Measurements from ENCODE around the gene SIRT4. TPM values are rescaled to one million over a fixed set of nuclear protein-coding genes. Genes with fewer than 3 reads are reported as not detected.

Gene SIRT4
- total RNA-seq, 1 experiment from 2014 or later = 2.8 TPM

GRCh38 chr12:120321382-120322202, 19.5 kb downstream of the SIRT4 start:
- Histone ChIP-seq H3K9me2 (ENCODE audit: insufficient read depth) (no peaks in the 10 kb centered on the region), H3K4me3 (replicated peaks in 1 of 2; ENCODE audit: low read depth in 1 of 2, low read length in 2 of 2) (no peak overlapping the region), H3K27me3 (ENCODE audit: insufficient read depth, low read length) (no peaks in the 10 kb centered on the region), H3K27ac (ENCODE audit: low read depth, low read length) (no peak overlapping the region), H3K9me3 (ENCODE audit: control insufficient read depth in 1 of 2, insufficient read depth in 1 of 2, low read depth in 1 of 2, low read length in 2 of 2) (no peaks in the 10 kb centered on the region), H3K36me3 (ENCODE audit: control insufficient read depth in 1 of 2, insufficient read depth in 2 of 2, low read length in 2 of 2) (no peaks in the 10 kb centered on the region), H2AFZ (ENCODE audit: low read depth, low read length, poor library complexity, severe bottlenecking) (no peak overlapping the region), H3K4me2 (ENCODE audit: low read length) (no peak overlapping the region), H3K4me1 (ENCODE audit: control insufficient read depth in 1 of 2, insufficient read depth in 2 of 2, low read length in 2 of 2) (peaks cover 2 to 20% of the 10 kb centered on the region in 2 experiments; a peak in 1 of 4 replicates), H3K9ac (ENCODE audit: low read length) (no peak overlapping the region), H3K79me2 (ENCODE audit: insufficient read depth, low read length) (no peaks in the 10 kb centered on the region), H4K20me1 (ENCODE audit: insufficient read depth) (no peaks in the 10 kb centered on the region)
- intact Hi-C loops (cut with micrococcal nuclease) = loop anchor here (10.0 kb wide), 1 partner anchor 213 kb away; the partner anchor contains the start of gene RNF10
- TF ChIP-seq EZH2phosphoT487 (IDR thresholded peaks at IDR 0.05; ENCODE audit: borderline replicate concordance) (no peak), FOSL1 (IDR thresholded peaks at IDR 0.05; ENCODE audit: low read depth) (no peak), ZFX (IDR thresholded peaks at IDR 0.05) (no peak), ZBTB33 (IDR thresholded peaks at IDR 0.05; ENCODE audit: extremely low read depth, insufficient replicate concordance, low read length) (no peak), POLR2A (IDR thresholded peaks at IDR 0.05; ENCODE audit: borderline replicate concordance, extremely low read depth, insufficient read depth, insufficient read length) (no peak), SIN3A (IDR thresholded peaks at IDR 0.05; ENCODE audit: low read depth) (no peak), SRF (IDR thresholded peaks at IDR 0.05; ENCODE audit: low read depth) (no peak), ATF3 (IDR thresholded peaks at IDR 0.05) (no peak), MAX (IDR thresholded peaks at IDR 0.05) (no peak), ZNF274 (IDR thresholded peaks at IDR 0.05; ENCODE audit: low read depth, low read length) (no peak), ELF1 (IDR thresholded peaks at IDR 0.05; ENCODE audit: borderline replicate concordance, low read depth) (no peak), SP1 (IDR thresholded peaks at IDR 0.05; ENCODE audit: low read depth) (no peak), TCF7L2 (IDR thresholded peaks at IDR 0.05; ENCODE audit: borderline replicate concordance, extremely low read depth, insufficient read depth, insufficient read length) (no peak), CEBPB (IDR thresholded peaks at IDR 0.05; ENCODE audit: low read depth) (no peak)
- BruUV-seq (replicated peaks) = no TSS peak
- RAD21 ChIA-PET (ENCODE audit: low non-redundant PET in 1 of 2, low total read pairs in 2 of 2, uncharacterized antibody in 2 of 2, unreplicated experiment in 2 of 2) = no interaction called here
- POLR2A ChIA-PET = no interaction called here
- CTCF ChIA-PET = interaction anchor here (1.3 kb wide), 1 partner anchor 19 kb away, joined by 3 read pairs; the partner anchor contains the start of gene SIRT4
- no peak for DNase-seq (ENCODE audit: low read depth, low spot score)
- ATAC-seq = no peak

All from HCT116 (cell line).